GM21576 (cell line): ENCODE measurements around the gene SLCO1C1.
"Not testable (repeated sequence)": the region's sequence is repeated elsewhere in the genome, so short reads cannot be mapped to it uniquely, and the experiment has no call there.

Source experiments
- ATAC-seq: cut with Tn5 transposase; IDR thresholded peaks from one replicate; pipeline ENCODE4 v1.9.1; 2021; ENCODE audit warnings: mild to moderate bottlenecking, moderate library complexity; ENCODE audit not compliant: unreplicated experiment

The SLCO1C1 gene, protein sequence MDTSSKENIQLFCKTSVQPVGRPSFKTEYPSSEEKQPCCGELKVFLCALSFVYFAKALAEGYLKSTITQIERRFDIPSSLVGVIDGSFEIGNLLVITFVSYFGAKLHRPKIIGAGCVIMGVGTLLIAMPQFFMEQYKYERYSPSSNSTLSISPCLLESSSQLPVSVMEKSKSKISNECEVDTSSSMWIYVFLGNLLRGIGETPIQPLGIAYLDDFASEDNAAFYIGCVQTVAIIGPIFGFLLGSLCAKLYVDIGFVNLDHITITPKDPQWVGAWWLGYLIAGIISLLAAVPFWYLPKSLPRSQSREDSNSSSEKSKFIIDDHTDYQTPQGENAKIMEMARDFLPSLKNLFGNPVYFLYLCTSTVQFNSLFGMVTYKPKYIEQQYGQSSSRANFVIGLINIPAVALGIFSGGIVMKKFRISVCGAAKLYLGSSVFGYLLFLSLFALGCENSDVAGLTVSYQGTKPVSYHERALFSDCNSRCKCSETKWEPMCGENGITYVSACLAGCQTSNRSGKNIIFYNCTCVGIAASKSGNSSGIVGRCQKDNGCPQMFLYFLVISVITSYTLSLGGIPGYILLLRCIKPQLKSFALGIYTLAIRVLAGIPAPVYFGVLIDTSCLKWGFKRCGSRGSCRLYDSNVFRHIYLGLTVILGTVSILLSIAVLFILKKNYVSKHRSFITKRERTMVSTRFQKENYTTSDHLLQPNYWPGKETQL

DNA sequence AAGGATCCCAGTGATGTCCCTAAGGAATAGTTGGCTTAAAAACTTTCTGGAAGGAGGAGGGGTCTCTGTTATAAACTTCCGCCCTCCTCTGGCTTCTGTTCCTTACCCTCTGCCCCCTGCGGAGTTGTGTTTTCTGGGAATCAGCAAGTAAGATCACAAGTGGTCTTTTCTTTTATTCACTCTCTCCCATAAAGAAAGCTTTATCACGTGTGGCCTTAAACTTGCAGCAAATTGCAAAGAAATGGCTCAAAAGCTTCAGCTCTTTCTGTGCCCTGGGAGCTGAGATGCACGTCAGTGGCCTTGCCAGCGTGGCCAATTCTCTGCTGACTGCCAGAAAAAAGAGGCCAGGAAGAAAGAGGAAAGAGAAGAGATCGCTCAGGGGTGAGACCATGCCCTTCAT is at the start of gene SLCO1C1:
TSS of gene SLCO1C1 (plus strand) at position 101 of the 400 bp plus-strand sequence. CDS start 4,245 bp downstream, outside the sequence.
- no peak for ATAC-seq

DNA sequence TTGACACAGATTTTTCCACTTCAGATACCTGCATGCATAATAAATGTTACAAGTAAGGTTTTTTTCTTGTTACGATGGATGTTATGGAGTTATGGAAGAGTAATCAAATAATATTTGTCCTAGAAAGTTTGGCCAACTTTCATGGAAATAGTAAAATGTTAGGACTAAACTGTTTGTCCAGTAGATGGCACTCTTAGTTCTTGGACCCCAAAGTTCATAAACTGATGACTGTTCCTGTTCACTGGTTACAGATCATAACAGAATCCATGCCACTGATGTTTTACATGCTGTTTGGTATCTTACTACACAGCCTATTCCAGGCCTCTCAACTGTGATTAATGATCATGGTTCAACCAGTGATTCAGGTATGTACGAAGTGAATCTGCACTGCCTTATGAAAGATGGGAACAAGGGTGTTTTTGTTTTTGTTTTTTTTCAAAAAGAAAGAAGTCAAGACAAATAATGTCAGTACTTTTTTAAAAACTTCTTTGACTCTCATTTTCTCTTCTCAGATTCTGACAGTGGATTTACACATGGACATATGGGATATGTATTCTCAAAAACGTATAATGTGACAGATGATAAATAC is 48.8 kb upstream of the SLCO1C1 start:
- no peak for ATAC-seq

DNA sequence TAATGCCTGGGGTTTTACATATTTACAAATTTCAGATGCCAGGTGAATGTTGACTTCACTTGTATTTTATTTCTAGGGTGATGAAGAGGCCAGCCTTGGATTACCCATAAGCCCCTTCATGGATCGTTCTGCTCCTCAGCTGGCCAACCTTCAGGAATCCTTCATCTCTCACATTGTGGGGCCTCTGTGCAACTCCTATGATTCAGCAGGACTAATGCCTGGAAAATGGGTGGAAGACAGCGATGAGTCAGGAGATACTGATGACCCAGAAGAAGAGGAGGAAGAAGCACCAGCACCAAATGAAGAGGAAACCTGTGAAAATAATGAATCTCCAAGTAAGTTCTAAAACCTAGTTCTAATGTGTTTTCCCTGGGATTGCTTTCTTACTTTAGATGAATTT is 41.3 kb upstream of the SLCO1C1 start:
- no peak for ATAC-seq

DNA sequence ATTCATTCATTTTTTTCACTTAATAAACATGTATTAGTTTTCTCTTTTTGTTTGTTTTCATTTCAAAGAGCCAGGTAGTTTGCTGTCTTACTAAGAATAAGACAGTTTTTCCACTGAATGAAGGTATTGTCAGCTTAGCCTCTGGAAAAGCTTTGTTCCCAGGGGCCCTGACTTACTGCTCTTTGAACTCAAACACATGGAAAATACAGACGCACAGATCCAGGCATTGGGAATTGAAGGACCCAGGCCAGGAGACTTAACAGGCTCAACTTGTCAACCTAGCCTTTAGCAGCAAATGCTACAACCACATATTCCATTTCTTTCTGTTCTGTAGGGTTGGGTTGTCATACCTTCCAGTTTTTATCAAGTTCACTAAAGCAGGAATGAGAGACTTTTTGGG is 38.5 kb upstream of the SLCO1C1 start:
- no peak for ATAC-seq

DNA sequence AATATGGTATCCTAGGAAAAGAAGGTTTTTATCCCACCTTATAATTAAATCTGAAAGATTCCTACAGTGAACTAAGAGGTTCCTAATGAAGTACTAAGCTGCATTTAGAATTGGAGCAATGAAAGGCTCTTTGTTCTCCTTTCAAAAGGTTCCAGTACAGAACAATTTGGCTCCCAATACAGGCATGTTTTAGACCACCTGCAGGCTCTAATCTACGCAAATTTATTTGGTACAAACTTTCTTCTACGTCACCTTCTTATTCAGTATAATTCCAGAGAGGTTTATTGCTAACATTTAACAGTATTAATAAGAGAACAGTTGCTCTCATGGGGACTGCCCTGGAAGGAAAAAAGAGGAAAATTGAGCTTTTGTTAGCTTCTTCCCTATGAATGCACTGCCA is 37.6 kb upstream of the SLCO1C1 start:
- no peak for ATAC-seq

DNA sequence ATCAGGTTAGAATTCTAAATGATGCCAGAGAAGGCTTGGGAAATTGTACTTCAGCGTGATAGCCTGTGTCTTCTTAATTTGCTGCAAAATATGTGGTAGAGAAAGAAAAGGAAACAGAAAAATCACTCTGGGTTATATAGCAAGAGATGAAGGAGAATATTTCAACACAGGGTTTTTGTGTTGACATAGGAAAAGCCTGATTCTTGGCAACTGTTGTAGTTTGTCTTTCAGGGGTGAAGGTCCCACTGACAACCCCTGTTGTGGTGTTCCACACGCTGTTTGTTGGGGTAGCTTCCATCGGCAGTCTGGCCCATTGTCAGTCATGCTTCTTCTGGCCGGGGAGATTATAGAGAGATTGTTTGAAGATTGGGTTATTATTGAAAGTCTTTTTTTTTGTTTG is 13.8 kb upstream of the SLCO1C1 start:
- no peak for ATAC-seq

DNA sequence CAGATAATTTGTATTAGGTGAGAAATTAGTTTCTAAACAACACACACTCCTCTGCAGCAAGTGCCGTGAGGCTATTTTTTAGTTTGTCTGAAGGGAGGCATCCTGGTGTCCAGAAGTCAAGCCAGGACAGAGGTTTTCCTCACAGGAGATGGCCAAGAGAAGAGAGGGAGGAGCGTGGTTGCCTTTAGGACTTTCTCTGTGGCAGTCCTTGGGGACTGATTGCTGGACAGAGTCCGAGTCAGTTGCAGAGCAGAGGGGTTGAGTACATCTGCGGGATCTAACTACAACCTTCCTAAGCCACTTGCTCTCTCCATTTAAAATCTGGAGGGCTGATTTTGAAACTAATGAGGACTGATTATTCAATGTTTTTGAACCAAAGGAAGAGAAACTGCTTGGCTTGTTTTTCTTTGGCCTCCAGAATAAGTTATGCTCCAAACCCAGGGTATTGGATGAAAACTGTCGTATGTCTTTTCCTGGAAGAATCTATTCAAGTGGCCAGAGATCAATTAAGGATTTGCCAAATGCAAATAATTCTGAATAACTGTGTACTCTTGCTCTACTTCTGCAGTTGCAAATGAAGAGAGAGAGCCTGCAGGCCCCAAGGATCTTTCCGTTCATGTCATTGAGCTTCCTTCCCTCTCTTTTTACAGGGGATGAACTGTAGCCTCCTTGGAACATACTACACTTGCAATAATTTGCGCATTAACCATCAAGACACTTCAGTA is 1.2 kb downstream of the SLCO1C1 start:
- ATAC-seq = no peak

DNA sequence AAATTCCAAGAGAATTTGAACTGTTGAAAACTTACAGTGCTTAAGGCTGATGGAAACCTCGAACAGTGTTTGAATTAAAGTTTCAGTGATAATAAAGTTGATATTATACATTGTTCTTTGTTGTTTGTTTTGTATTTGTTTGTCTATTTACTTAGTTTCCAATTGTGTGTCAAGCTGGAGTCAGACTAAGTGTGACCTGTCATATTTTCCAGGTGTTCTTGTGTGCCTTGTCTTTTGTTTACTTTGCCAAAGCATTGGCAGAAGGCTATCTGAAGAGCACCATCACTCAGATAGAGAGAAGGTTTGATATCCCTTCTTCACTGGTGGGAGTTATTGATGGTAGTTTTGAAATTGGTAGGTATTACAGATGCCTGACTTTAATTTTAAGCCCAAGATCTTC is 6.0 kb downstream of the SLCO1C1 start:
- ATAC-seq = no peak

DNA sequence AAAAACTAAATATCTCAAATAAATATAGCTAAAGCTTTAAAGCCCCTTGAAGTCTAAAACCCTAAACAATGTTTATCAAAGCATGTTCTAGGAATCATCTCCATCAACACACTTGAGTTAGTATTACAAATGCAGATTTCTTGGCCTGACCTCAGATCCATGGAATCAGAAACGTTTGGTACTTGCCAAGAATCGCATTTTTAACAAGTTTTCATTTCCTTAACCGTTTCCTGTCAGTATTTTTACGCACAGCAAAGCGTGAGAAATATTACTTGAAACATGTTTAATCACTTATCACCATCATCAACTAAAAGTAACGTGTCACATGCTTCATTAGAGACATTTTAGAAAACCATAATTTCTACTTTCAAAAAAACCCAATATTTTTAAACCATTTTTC is 9.7 kb downstream of the SLCO1C1 start:
- ATAC-seq = no peak

DNA sequence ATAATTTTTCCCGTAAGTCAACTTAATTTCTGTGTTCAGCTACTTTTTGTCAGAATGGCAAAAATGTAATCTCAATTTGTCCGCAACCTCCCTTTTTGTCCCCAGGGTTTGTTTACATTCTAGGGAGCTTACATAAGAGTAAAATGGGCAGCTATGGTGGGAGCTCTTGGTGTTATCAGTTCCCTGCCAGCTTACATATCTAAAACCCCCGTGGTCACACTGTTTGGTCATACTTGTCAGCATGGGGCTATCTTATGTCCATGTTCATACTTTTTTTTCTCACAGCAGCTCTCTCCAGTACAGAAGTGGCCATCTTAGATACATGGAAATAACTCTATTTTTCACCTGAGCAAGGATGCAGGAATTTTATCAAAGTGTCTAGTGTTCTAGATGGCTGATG is 16.7 kb downstream of the SLCO1C1 start:
- no peak for ATAC-seq

DNA sequence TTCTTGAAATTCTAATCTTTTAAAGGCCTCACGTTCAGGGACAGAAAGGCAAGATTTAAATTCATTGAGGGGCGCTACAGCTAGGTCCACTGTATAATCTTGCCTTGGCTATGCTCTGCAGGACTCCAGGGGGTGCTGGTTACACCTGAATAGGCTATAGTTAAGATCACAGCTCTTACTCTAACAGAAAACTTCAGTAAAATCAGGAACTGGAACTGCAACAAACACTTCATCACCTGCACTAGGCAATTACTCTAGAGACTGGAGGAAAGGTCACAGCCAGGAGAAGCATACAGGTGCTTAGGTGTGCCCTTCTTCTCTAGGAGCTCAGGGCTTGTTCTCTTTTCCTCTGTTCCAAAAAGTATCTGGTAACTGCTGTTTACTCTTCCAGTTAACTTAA is 20.9 kb downstream of the SLCO1C1 start:
- no peak for ATAC-seq

DNA sequence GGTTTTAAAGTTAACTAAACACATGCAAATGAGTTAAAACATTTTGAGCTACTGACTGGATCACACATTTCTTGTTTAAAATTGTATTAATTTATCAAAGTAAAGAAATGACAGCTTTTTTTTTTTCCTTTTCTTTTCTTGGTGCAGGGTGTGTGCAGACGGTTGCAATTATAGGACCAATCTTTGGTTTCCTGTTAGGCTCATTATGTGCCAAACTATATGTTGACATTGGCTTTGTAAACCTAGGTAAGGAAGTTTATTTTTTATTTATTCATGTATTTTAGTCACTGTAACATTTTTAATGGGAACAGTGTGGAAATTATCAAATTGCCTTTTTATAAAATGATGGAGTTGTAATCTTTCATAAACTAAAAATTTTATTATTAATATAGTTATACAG is 21.9 kb downstream of the SLCO1C1 start:
- no peak for ATAC-seq

DNA sequence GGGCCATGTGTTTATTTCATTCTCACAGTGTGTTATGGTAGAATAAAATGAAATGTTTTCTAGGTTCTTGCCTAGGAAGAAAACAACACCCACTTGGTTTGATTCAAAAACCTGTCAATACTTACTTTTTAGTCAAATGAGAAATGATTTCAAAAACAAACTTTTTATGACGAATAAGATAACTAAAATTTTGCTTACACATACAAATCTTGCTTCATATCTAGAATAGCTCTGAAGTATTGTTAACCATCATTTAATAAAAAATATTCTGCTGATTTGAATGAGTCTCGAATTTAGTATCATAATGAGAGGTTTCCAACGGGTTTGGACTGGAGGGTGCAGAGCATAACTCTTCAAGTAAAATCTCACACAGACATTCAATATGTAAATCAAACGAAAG is 23.2 kb downstream of the SLCO1C1 start:
- no peak for ATAC-seq

DNA sequence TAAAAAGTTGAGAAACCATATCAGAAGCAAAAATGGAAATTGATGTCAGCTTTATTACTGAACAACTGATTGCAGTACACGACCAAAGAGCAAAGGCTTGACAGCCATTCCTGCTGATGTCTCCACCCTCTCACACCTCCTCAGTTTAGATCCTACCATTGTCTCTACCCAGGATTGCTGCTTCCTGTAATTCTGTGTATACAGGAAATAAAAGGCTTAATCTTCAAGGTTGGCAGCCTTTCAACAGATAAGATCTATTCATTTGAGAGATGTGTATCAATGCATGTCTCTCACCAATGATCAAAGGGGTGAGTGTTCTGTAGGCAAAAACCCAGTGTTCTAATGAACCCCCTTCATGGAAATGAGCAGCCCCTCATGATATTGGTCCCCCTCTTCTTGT is 27.0 kb downstream of the SLCO1C1 start:
- ATAC-seq = no peak

DNA sequence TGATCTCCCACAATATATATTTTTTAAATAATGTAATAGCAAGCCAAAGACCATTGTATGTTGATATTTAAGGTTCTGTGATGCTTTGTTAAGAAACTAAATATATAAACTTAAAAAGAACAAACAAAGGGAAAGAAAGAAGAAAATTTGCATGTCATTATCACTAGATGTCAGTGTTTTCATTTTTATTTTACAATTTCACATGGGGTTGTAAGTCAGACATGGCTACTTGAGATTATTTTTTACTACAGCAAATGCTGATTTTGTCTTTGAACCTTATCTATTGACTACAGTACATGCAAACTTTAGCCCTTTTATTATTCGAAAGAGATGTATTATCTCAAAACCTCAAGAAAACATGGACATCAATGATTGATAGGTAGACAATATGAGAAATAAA is 36.1 kb downstream of the SLCO1C1 start:
- ATAC-seq = no peak

DNA sequence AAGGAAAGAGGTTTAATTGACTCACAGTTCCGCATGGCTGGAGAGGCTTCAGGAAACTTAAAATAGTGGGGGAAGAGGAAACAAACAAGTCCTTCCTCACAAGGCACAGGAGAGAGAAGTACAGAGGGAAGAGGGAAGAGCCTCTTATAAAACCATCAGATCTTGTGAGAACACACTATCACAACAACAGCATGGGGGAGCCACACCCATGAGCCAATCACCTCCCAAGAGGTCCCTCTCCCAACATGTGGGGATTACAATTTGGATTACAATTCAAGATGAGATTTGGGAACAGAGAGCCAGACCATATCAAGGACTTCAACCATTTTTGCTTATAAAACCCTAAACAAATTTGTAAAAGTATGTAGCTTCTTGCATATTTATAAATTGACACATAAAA is 45.8 kb downstream of the SLCO1C1 start:
- no peak for ATAC-seq

DNA sequence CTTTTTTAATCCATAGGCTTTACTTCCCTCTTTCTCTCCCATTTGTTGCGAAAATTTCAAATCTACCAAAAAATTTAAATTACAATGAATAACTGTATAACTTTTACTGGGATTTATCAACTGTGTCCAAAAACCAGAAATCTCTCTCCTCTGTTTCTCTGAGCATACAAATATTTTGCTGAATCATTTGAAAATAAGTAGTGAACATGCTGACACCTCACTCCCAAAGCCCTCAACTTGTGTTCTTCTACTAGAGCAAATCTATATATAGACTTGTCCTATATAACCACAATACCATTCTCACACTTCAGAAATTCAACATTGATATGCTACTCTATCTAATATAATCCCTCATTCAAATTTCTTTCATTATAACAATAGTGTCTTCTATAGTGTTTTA is 53.1 kb downstream of the SLCO1C1 start:
- ATAC-seq = no peak

DNA sequence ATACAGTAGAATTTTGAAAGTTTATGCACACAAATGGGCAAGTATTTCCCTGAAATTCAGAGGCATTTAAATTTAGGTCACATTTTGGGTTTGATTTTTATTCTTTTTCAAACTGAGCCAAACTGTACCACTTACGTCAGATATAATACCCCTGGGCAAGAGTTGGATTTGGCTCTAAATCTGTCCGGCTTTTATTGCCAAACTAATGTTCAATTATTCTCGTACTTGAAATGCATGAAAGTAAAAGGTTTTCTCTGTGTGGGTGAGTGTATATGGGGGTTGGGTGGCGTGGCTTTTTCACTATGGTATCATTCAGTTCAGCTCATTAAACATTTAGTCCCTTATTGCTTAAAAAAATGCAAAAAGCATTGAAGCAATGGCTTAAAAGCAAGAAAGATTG is 55.9 kb downstream of the SLCO1C1 start:
- no peak for ATAC-seq

DNA sequence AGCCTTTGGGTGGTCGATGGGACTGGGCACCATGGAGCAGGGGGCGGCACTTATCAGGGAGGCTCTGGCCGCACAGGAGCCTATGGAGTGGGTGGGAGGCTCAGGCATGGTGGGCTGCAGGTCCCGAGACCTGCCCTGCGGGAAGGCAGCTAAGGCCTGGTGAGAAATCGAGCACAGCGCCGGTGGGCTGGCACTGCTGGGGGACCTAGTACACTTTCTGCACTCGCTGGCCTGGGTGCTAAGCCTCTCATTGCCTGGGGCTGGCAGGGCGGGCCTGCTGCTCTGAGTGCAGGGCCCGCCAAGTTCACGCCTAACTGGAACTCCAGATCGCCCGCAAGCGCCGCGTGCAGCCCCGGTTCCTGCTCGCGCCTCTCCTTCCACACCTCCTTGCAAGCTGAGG is 82.3 kb downstream of the SLCO1C1 start:
- ATAC-seq = no peak

DNA sequence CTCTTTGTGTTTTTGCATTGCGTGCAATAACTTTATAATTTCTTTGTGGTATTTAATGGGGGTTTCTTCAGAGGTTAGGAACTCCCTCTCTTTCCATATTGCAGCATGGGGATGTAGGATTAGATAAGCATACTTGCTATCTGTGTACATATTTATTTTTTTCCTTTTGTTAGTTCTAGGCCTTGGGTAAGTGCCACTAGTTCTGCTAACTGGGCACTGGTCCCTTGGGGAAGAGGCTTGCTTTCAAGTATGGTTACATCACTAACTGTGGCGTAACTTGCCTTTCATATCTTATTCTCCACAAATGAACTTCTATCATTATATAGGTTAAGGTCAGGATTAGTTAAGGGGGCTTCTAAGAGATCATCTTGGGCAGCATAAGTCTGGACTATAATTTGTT is 83.8 kb downstream of the SLCO1C1 start:
- ATAC-seq = no peak

DNA sequence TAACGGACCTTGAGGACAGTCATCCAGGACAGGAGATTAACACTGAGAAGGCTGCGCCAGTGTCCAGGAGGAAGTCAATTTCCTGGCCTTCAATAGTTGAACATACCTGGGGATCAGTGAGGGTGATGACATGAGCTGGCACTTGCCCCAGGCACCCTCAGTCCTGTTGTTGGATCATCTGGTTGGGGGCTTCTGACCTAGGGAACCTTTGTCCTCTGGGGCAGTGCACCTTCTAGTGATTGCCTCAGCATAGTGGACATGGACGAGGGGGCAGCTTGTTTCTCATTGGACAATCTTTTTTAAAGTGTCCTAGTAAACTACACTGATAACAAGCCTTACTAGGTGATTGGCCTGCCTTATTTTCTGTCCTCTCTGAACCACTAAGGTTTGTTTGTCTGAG is 84.8 kb downstream of the SLCO1C1 start:
- not testable (repeated sequence) for ATAC-seq
